NCI-H1694 (cell line): ENCODE measurements around the gene ZNF582.
"Not testable (repeated sequence)": the region's sequence is repeated elsewhere in the genome, so short reads cannot be mapped to it uniquely, and the experiment has no call there.

Experiments
- DNase-seq: peaks from one replicate; lab custom pipeline; 2025; lab: John Stamatoyannopoulos, UW

ZNF582 gene

GRCh38 chr19:56351208-56351607 lies 42.1 kb downstream of the ZNF582 start:
- DNase-seq: no peak

GRCh38 chr19:56350416-56351045 lies 42.8 kb downstream of the ZNF582 start:
- DNase-seq: peak; percentile 53

- DNase-seq: no peak
Observed at GRCh38 chr19:56348289-56348877, 45.0 kb downstream of the ZNF582 start.

DNA sequence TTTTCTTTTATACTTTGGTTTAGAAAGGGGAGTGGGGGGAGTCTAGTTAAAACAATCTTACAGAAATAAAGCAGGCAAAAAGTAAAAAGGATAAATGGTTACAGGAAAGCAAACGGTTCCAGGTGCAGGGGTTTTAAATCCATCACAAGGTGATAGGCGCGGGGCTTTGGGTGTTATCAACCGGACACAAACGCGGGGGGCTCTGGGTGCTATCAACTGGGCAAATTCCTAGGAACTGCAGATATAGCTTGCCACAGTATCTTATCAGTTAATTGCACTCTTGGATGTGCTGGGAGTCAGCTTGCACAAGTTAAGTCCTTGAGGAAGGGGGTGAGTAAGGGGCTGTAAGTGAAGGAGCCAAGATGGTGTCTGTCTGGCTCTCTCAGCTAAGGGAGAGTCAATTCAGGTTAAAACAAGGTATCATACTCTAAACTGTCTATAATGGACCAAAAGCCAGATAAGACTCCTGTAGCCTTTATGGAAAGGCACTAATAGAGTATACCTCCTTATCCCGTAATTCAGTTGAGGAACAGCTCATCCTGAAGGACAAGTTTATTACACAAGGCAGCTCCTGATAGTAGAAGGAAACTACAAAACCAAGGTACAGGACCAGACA lies 46.1 kb downstream of the ZNF582 start:
- DNase-seq: no peak

- DNase-seq: no peak
Observed at GRCh38 chr19:56341948-56342347, 51.4 kb downstream of the ZNF582 start.

DNA sequence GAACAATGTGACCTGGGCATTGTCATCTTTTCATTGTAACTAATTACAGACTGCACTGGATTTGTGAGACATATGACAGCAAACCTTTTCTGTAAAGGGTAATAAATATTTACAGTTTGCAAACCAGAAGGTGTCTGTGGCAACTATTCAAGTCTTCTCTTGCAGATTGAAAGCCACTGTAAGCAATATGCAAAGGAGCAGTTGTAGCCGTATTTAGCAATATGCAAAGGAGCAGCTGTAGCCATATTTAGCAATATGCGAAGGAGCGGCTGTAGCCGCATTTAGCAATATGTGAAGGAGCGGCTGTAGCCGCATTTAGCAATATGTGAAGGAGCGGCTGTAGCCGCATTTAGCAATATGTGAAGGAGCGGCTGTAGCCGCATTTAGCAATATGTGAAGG lies 54.3 kb downstream of the ZNF582 start:
- not testable (repeated sequence) for DNase-seq

DNA sequence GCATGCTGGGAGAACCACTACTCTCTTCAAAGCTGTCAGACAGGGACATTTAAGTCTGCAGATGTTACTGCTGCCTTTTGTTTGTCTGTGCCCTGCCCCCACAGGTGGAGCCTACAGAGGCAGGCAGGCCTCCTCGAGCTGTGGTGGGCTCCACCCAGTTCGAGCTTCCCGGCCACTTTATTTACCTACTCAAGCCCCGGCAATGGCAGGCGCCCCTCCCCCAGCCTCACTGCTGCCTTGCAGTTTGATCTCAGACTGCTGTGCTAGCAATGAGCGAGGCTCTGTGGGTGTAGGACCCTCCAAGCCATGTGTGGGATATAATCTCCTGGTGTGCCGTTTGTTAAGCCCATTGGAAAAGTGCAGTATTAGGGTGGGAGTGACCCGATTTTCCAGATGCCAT lies 56.3 kb downstream of the ZNF582 start:
- not testable (repeated sequence) for DNase-seq

DNA sequence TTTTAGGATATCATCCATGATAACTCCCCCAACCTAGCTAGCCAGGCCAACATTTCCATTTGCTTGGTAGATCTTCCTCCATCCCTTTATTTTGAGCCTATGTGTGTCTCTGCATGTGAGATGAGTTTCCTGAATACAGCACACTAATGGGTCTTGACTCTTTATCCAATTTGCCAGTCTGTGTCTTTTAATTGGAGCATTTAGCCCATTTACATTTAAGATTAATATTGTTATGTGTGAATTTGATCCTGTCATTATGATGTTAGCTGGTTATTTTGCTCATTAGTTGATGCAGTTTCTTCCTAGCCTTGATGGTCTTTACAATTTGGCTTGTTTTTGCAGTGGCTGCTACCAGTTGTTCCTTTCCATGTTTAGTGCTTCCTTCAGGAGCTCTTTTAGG lies 58.0 kb downstream of the ZNF582 start:
- DNase-seq: not testable (repeated sequence)

- peak; percentile 54 for DNase-seq
Observed at GRCh38 chr19:56333506-56333905, 59.8 kb downstream of the ZNF582 start.
